SK-N-SH treated with all-trans-retinoic acid at 6 μM for 48 hours (cell line): ENCODE results near the gene DIP2A.

Experiments used
- ARNTL ChIP-seq: fragments of 450-650 bp; formaldehyde crosslinking; IDR thresholded peaks from 2 replicates; pipeline ENCODE4 v1.5.0; 2020; ENCODE audit warnings: low read depth, mild to moderate bottlenecking, moderate library complexity, borderline replicate concordance
- CSRNP3 ChIP-seq: fragments of 250-450 bp; sonication (Bioruptor Pico); IDR thresholded peaks from 2 replicates; pipeline ENCODE4 v1.5.1; 2021; ENCODE audit warnings: mild to moderate bottlenecking, moderate library complexity
- ESRRG ChIP-seq: fragments of 250-450 bp; sonication (Bioruptor Pico); IDR thresholded peaks from 2 replicates; pipeline ENCODE4 v1.6.1; 2021; ENCODE audit warnings: mild to moderate bottlenecking
- GLIS3 ChIP-seq: fragments of 250-450 bp; sonication (Bioruptor Pico); IDR thresholded peaks from 2 replicates; pipeline ENCODE4 v1.5.0; 2020; ENCODE audit warnings: mild to moderate bottlenecking, moderate library complexity
- PATZ1 ChIP-seq: fragments of 250-450 bp; sonication (Bioruptor Pico); IDR thresholded peaks from 2 replicates; pipeline ENCODE4 v1.8.0; 2020; ENCODE audit warnings: mild to moderate bottlenecking, moderate library complexity, borderline replicate concordance
- SNAI2 ChIP-seq: fragments of 250-450 bp; sonication (Bioruptor Pico); IDR thresholded peaks from 2 replicates; pipeline ENCODE4 v1.5.0; 2020; ENCODE audit warnings: mild to moderate bottlenecking, moderate library complexity
- ZC3H10 ChIP-seq: fragments of 250-450 bp; sonication (Bioruptor Pico); IDR thresholded peaks from 2 replicates; pipeline ENCODE4 v1.5.1; 2021; ENCODE audit warnings: mild to moderate bottlenecking, moderate library complexity
- ZFP3 ChIP-seq: fragments of 250-450 bp; sonication (Bioruptor Pico); IDR thresholded peaks from 2 replicates; pipeline ENCODE4 v1.5.0; 2020; ENCODE audit warnings: mild to moderate bottlenecking, moderate library complexity
- ZFP30 ChIP-seq: fragments of 450-650 bp; formaldehyde crosslinking; IDR thresholded peaks from 2 replicates; pipeline ENCODE4 v1.5.0; 2022; ENCODE audit warnings: mild to moderate bottlenecking, moderate library complexity

DNA sequence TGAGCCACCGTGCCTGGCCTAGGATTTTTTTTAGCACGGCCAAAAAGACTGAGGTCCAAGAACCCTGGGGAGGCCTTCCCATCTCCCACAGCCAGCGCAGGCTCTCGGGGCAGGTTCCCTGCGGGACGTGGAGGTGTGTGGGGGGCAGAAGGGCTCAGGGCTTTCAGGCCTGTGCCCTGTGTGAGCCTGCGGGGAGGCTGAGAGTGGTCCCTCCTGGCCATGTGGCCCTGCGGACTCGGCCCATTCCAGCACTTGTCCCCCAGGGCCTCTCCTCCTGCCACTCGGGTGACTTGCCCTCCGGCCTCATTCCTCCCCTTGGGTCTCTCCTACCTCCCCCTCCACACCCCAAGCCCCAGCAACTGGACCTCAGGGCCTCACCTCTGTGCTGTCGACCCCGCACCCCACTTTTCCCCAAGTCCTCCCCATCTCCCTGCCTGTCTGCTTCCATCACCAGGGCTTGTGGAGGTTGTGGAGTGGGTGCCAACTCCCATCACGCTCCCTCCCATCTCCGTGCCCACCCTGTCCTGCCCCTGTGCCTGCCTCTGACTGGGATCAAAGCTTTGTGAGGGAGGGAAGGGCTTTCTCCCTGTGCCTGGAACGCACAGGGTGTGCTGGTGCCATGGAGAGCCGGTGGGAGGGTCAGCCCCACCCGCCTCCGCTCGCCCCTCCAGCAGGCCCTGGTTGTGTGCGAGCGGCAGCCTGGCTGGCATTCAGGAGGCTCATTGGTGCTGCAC is 32.2 kb upstream of the DIP2A start:
- TF ChIP-seq GLIS3 (CRISPR knock-in tag), result no peak
- TF ChIP-seq ZFP3 (CRISPR knock-in tag), result no peak
- TF ChIP-seq SNAI2 (CRISPR knock-in tag), result no peak
- no peak for TF ChIP-seq CSRNP3
- no peak for TF ChIP-seq ZC3H10 (CRISPR knock-in tag)
- no peak for TF ChIP-seq ZFP30
- no peak for TF ChIP-seq PATZ1 (CRISPR knock-in tag)
- no peak for TF ChIP-seq ARNTL
- no peak for TF ChIP-seq ESRRG (CRISPR knock-in tag)
